K562 (cell line): Measurements from ENCODE around the gene FRG2C. TPM values are rescaled to one million over a fixed set of nuclear protein-coding genes. Genes with fewer than 3 reads are reported as not detected.
"Not testable (repeated sequence)": the region's sequence is repeated elsewhere in the genome, so short reads cannot be mapped to it uniquely, and the experiment has no call there.

Source experiments
- ATAC-seq: fragments of 200-7000 bp; cut with Tn5 transposase; 3 replicates; pipeline ENCODE4 v1.9.1; 2020; ENCODE audit warnings: moderate library complexity
- BruUV-seq: library from RNA; stranded (reverse); fragments of 400-500 nt; replicated peaks from 2 replicates; lab custom pipeline; 2021; lab: Mats Ljungman, UMichigan
- CTCF ChIA-PET: fragments of 300-600 bp; formaldehyde crosslinking; extraction: SDS; loops from one replicate; lab custom pipeline; 2021; ENCODE audit warnings: low intra/inter-chr PET ratio; lab: Yijun Ruan, JAX
- POLR2A ChIA-PET: fragments of 300-600, 350-650 bp; sonication (Branson Sonifier 250); formaldehyde crosslinking; extraction: SDS; loops from one replicate; lab custom pipeline; 2021; ENCODE audit warnings: antibody characterized with exemption, inconsistent platforms; lab: Yijun Ruan, JAX
- DNase-seq, 4 experiments: peaks; one replicate each; pipeline versions ENCODE4 v3.0.0 to v3.0.0-alpha.2; 2011 to 2018; ENCODE audit warnings: low spot score in 3 of 4, mixed read lengths in 3 of 4; ENCODE audit errors: extremely low read depth in 1 of 4
- FAIRE-seq: peaks from 2 replicates; lab custom pipeline; 2011; peaks lifted over from hg19 to GRCh38; lab: Jason Lieb, UNC
- H2AFZ ChIP-seq: 2 replicates; pipeline ENCODE4 v1.6.0; 2011; ENCODE audit warnings: low read depth, low read length, control low read depth, inconsistent platforms
- H3K27ac ChIP-seq: fragments of 200-600 bp; 3 replicates; pipeline ENCODE4 v1.8.0; 2011; ENCODE audit warnings: low read depth, mild to moderate bottlenecking, control low read depth, inconsistent platforms, low read length, moderate library complexity, mixed read lengths; ENCODE audit errors: extremely low read depth
- H3K27me3 ChIP-seq, 2 experiments: fragments of 300-600 bp in 1 of 2; 2 replicates in 1 of 2; 3 replicates in 1 of 2; pipeline versions ENCODE4 v1.6.0 to v1.8.0; 2011; ENCODE audit warnings: inconsistent platforms in 2 of 2, low read length in 2 of 2, mild to moderate bottlenecking in 1 of 2, mixed read lengths in 1 of 2, moderate library complexity in 1 of 2; ENCODE audit not compliant: control insufficient read depth in 2 of 2, insufficient read depth in 2 of 2
- H3K36me3 ChIP-seq: fragments of 300-600 bp; 3 replicates; pipeline ENCODE4 v1.8.0; 2011; ENCODE audit warnings: mild to moderate bottlenecking, low read length, inconsistent platforms; ENCODE audit not compliant: control insufficient read depth, insufficient read depth
- H3K4me1 ChIP-seq, 2 experiments: fragments of 200-600 bp in 1 of 2; replicated peaks in 1 of 2; 2 replicates in 1 of 2; 3 replicates in 1 of 2; pipeline versions ENCODE4 v1.5.1 to v1.8.0; 2011; ENCODE audit warnings: inconsistent platforms in 2 of 2, low read length in 2 of 2, mild to moderate bottlenecking in 1 of 2, mixed read lengths in 1 of 2, moderate library complexity in 1 of 2; ENCODE audit not compliant: control insufficient read depth in 2 of 2, insufficient read depth in 2 of 2
- H3K4me2 ChIP-seq: 2 replicates; pipeline ENCODE4 v1.6.1; 2011; ENCODE audit warnings: low read length, control low read depth, inconsistent platforms, mixed read lengths; ENCODE audit not compliant: insufficient read depth
- H3K4me3 ChIP-seq: fragments of 200-600 bp; sonication (generic), shearing (Covaris generic); 2 replicates; pipeline ENCODE4 v1.5.1; 2016; ENCODE audit warnings: control low read depth, inconsistent platforms
- H3K79me2 ChIP-seq: fragments of 200-600 bp; 3 replicates; pipeline ENCODE4 v1.8.0; 2011; ENCODE audit warnings: low read length, inconsistent platforms; ENCODE audit not compliant: control insufficient read depth, insufficient read depth
- H3K9ac ChIP-seq, 2 experiments: 2 replicates each; pipeline versions ENCODE4 v1.6.0 to v1.6.1; 2011; ENCODE audit warnings: low read depth in 2 of 2, low read length in 2 of 2, control low read depth in 1 of 2, inconsistent platforms in 1 of 2, mild to moderate bottlenecking in 1 of 2, mixed read lengths in 1 of 2; ENCODE audit not compliant: insufficient read depth in 1 of 2
- H3K9me1 ChIP-seq: one replicate; pipeline ENCODE4 v1.6.0; 2011; ENCODE audit warnings: inconsistent platforms, mild to moderate bottlenecking, low read length, moderate library complexity; ENCODE audit not compliant: control insufficient read depth, insufficient read depth
- H3K9me3 ChIP-seq: replicated peaks from 2 replicates; pipeline ENCODE4 v1.5.1; 2011; ENCODE audit warnings: low read depth, low read length, inconsistent platforms; ENCODE audit not compliant: control insufficient read depth, insufficient read depth
- H4K20me1 ChIP-seq: replicated peaks from 2 replicates; pipeline ENCODE4 v1.6.1; 2011; ENCODE audit warnings: low read length, inconsistent platforms, mixed read lengths; ENCODE audit not compliant: control insufficient read depth, insufficient read depth
- WGBS: fragments of 100-300 bp; shearing (Covaris generic); methylation state at CpG from one replicate; pipeline ENCODE4 v1.1.6; 2016; ENCODE audit warnings: low coverage, mixed read lengths; ENCODE audit not compliant: insufficient coverage; ENCODE audit errors: missing lambda C conversion rate; 5-methylcytosine and 5-hydroxymethylcytosine counted together
- in situ Hi-C: fragments of 300-500 bp; cut with MboI; formaldehyde crosslinking; loops from 4 replicates; pipeline ENCODE4 v1.15.0; 2018; ENCODE audit warnings: inconsistent platforms, mixed read lengths
- intact Hi-C: fragments of 100-400 bp; cut with micrococcal nuclease; formaldehyde crosslinking; loops from 2 replicates; pipeline ENCODE4 v1.14.2; 2022
- polyA plus RNA-seq, 8 experiments: library from polyadenylated mRNA; depleted of rRNA in 4 of 8; stranded (reverse) in 5 of 8; unstranded in 3 of 8; fragments of >200 nt; fragmentation: Nextera tagmentation in 2 of 8; fragmentation: Illumina TruSeq in 1 of 8; extraction: Ambion mirVana in 2 of 8; extraction: Trizol in 1 of 8; gene quantifications; 2 replicates each; pipeline versions ENCODE4 v1.2.1 to v1.2.3, GENCODE V29; 2011 to 2014; ENCODE audit warnings: inconsistent platforms in 1 of 8, missing spikeins in 1 of 8
- total RNA-seq, 7 experiments: library from RNA; depleted of rRNA in 6 of 7; stranded (reverse); fragments of >200 nt in 6 of 7; fragmentation: Illumina TruSeq in 2 of 7; extraction: Trizol in 2 of 7; gene quantifications; 2 replicates each; pipeline versions ENCODE4 v1.2.1 to v1.2.3, GENCODE V29; 2011 to 2021; ENCODE audit warnings: low replicate concordance in 1 of 7

The FRG2C gene
- total and polyA plus RNA-seq, 9 of the 15 experiments (the other 6 are each of a cell fraction or from before 2014, with no cell fraction given), result 0.03 TPM; not detected in 8

DNA sequence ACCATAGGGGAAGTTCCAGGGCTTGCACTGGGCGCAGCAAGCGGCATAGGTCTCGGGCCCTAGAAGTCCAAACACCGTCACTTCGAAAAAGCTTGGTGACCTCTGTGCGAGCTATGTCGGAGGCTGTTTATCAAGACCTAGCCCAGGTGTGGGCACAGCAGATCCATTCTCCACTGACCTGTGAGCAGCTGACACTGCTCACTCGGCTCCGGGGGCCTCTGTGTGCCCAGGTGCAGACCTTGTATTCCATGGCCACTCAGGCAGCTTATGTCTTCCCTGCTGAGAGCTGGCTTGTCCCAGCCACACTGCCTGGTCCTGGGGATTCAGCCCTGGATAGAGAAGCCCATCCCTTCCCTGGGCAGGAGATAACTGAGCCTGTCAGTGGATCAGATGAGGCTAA is 1.5 kb downstream of the FRG2C start:
- POLR2A ChIA-PET, H3K36me3 ChIP-seq, H3K4me1 ChIP-seq, CTCF ChIA-PET, H3K27ac ChIP-seq, H4K20me1 ChIP-seq, H3K9me1 ChIP-seq, FAIRE-seq, intact Hi-C loops, H3K27me3 ChIP-seq, H3K4me2 ChIP-seq, DNase-seq, H3K9me3 ChIP-seq, ATAC-seq, H3K4me3 ChIP-seq, H3K79me2 ChIP-seq, H3K9ac ChIP-seq, H2AFZ ChIP-seq, BruUV-seq, in situ Hi-C loops: not testable (repeated sequence)
- WGBS, result 1% methylated on average over 9 of the region's 9 CpGs

DNA sequence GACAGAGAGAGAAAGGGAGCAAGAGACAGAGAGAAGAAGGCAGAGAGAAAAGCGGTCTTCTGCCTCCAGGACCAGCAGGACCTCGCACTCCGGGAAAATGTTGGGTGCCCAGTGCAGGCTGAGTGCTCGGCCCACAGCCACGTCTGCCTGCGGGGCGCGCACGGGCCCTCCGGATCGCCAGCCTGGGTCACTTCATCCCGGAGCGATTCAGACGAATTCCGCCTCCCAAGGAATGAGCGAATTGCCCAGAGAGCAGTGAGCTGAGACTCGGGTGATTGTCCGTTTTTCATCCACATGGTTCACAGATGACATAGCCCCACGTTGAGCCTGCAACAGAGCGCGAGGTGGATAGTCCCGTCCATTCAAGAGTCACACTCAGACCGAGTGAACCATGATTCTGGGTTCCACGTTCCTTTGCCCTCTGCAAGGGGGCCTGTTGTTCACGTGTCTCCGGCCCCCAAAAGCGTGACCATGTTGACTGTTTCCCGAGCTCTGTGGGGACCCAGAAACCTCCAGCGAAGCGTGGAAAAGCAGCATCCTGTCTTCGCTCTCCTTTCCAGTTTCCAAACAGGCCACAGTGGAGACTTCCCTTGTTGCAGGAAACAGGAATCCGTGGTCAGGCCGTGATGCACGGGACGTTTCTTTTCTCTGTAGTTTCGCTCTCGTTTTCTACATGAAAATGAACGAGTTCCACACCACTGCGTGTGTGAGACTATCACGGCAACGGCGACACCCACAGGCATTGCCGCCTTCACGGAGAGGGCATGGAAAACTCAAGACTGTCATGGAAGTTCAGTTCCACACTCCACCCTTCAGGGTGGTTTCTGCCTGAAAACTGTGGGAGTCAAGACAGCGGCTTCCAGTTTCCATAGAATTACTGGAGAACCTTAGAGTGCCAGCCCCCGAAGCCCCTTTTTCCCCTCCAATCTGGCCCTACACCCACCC is 3.9 kb downstream of the FRG2C start:
- H3K4me2 ChIP-seq, POLR2A ChIA-PET: not testable (repeated sequence)

DNA sequence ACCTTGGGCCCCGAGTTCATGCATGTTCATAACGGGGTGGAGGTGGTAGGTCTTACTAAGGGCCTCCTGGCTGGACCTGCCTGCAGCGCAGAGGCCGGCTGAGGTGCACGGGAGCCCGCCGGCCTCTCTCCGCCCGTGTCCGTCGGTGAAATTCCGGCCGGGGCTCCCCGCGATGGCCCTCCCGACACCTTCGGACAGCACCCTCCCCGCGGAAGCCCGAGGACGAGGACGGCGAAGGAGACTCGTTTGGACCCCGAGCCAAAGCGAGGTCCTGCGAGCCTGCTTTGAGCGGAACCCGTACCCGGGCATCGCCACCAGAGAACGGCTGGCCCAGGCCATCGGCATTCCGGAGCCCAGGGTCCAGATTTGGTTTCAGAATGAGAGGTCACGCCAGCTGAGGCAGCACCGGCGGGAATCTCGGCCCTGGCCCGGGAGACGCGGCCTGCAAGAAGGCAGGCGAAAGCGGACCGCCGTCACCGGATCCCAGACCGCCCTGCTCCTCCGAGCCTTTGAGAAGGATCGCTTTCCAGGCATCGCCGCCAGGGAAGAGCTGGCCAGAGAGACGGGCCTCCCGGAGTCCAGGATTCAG is 4.7 kb downstream of the FRG2C start:
- H3K4me1 ChIP-seq, H3K4me2 ChIP-seq, H3K4me3 ChIP-seq, intact Hi-C loops, H3K79me2 ChIP-seq, CTCF ChIA-PET, DNase-seq, H2AFZ ChIP-seq, H4K20me1 ChIP-seq, in situ Hi-C loops, H3K27me3 ChIP-seq, BruUV-seq, H3K9me3 ChIP-seq, H3K9me1 ChIP-seq, POLR2A ChIA-PET, H3K27ac ChIP-seq, H3K9ac ChIP-seq, H3K36me3 ChIP-seq: not testable (repeated sequence)
- WGBS, result 6% methylated on average over 44 of the region's 53 CpGs
- peak; percentile 76 for ATAC-seq
- FAIRE-seq, result peak; percentile 93

More for the DNA sequence above, 3.9 kb downstream of the FRG2C start:
- ATAC-seq, H2AFZ ChIP-seq, BruUV-seq, H3K4me1 ChIP-seq, FAIRE-seq, H3K9me1 ChIP-seq, H3K9ac ChIP-seq, H3K27ac ChIP-seq, intact Hi-C loops, in situ Hi-C loops, H3K4me3 ChIP-seq, H4K20me1 ChIP-seq, H3K36me3 ChIP-seq, H3K9me3 ChIP-seq, DNase-seq, H3K79me2 ChIP-seq, CTCF ChIA-PET, H3K27me3 ChIP-seq: not testable (repeated sequence)
- under 1% methylated on average over 40 of the region's 46 CpGs for WGBS
